Epithelial cell of esophagus (primary cell): ENCODE measurements around the gene IFT25.
A peak's percentile ranks its signal among the peaks of the same experiment; 100 is the strongest.

Source experiments
- DNase-seq: peaks from one replicate; pipeline ENCODE4 v3.0.0; 2010; ENCODE audit warnings: low read depth
- H3K4me3 ChIP-seq: 2 replicates; pipeline ENCODE4 v1.5.1; 2011; ENCODE audit warnings: mild to moderate bottlenecking, low read length, control low read depth
- CTCF ChIP-seq: IDR thresholded peaks from 2 replicates; pipeline ENCODE4 v1.5.1; 2011; ENCODE audit warnings: low read depth, mild to moderate bottlenecking, low read length, control low read depth, inconsistent platforms; ENCODE audit not compliant: insufficient read depth; ENCODE audit errors: missing control alignments

IFT25 gene

GRCh38 chr1:53956308-53957168 is 11.0 kb upstream of the IFT25 start:
- no peak overlapping the region for H3K4me3 ChIP-seq
- no peak for TF ChIP-seq CTCF

GRCh38 chr1:53954128-53954527 is 8.6 kb upstream of the IFT25 start:
- no peak for DNase-seq
- no peak overlapping the region for H3K4me3 ChIP-seq
- no peak for TF ChIP-seq CTCF

More at GRCh38 chr1:53956308-53957168, 11.0 kb upstream of the IFT25 start:
- DNase-seq: peak; percentile 66

- DNase-seq: no peak
- no peak for TF ChIP-seq CTCF
- no peak overlapping the region for H3K4me3 ChIP-seq
Observed at GRCh38 chr1:53951697-53952096, 6.2 kb upstream of the IFT25 start.

DNA sequence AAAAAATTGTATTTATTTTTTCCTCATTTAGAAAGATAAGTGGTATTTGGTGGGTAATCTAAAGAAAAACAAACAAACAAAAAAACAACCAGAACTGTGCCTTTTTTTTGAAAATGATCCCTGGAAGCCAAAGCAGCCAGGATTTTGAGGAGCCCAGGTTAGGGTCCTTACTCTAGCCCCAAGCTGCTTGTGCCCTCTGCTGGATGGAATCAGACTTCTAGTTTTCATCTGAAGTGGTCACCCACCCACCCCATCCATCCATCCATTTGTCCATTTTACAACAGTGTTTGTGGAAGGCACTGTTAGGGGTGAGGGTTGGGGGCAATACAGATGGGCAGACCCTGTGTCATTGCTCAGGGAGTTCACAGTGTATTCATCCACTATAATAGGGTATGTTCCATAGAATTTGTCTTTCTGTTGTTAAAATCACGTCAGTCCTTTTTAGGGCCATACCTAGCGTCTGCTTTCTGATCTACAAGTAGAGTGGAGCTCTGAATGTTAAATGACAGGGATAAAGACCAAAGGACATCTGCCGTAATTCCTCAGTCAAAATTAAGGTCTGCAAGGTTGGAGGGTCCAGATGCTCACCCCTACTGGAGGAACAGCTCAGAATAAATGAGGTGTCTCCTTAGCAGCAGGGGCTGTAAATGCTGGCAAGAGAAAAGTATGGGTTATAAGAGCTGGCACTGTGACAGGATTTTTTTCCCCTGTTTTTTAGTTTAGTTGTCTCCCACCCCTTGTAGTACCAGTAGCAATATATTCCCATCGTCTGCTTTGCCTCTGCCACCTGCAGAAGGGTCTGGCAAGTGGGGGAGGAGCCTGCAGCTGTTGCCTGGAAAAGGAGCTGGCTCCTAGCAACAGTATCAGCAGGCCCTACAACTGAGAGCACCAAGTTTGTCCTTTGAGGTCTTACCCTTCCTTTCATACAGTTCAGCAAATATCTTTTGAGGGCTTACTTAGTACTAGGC is 3.8 kb upstream of the IFT25 start:
- peak; percentile 48 for TF ChIP-seq CTCF
- H3K4me3 ChIP-seq: no peak overlapping the region
- DNase-seq: peak; percentile 50

DNA sequence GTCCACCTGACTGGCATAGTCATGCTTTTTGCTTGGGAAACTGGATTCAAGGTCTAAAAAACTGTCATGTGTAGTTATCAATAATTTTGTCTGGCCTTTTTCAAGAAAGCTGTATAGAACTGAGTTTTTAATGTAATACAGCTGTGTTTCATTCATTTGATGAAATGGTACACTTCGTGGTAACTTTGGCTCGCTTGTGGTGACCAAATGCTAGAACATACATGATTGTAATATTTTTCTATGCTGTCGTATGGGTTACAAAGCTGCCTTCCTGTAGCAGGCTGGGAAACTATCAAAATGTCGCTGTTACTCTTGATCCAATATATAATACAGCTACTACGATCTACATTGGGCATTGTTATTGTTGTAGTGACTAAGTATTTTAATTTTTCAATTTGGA is 2.8 kb upstream of the IFT25 start:
- no peak overlapping the region for H3K4me3 ChIP-seq
- no peak for TF ChIP-seq CTCF
- no peak for DNase-seq

DNA sequence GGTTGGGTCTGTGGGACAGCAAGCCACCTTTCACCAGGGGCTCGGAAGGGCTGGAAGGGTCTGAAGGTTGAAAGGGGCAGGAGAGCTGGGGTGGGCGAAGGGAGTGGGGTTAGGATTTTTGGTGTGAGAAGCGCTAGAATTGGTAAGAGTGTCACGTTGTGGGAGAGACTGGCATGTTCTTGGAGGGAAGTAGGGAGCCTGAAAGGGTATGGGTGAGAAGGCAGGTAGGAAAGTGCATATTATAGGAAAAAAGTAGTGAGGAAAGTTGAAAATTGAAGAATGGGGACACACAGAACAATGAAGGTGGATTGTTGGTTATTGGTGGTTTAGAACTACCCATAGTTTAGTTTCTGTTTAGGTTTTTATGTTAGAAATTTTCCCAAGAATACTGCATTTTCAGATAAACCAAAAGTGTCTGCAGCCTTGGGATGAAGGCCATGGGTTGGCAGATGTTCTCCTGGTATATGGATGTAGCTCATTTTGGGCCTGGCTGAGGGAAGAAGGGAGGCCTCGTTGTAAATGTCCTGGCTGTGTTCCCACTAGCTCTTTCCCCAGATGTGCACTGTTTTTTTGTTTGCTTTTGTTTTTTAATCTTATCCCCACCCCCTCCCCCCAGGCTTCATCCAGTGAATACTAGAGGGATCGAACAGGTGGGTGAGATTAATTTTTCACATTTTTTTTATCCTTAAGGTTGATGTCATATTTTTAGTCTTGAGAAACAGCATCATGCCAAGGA is 1.8 kb upstream of the IFT25 start:
- peak overlapping the region; percentile 59 for H3K4me3 ChIP-seq
- no peak for TF ChIP-seq CTCF
- DNase-seq: no peak
